ENCODE results near the gene TBPL1.
A peak's percentile ranks its signal among the peaks of the same experiment; 100 is the strongest.
"Not testable (repeated sequence)": the region's sequence is repeated elsewhere in the genome, so short reads cannot be mapped to it uniquely, and the experiment has no call there.

TBPL1 gene

GRCh38 chr6:133973109-133973971 lies 20.3 kb downstream of the TBPL1 start:
- peak; percentile 43 for DNase-seq

- no peak for DNase-seq
Measured at GRCh38 chr6:133977983-133978895, 25.2 kb downstream of the TBPL1 start.

GRCh38 chr6:133978896-133979240 lies 25.8 kb downstream of the TBPL1 start:
- DNase-seq = no peak

GRCh38 chr6:133979269-133979963 lies 26.4 kb downstream of the TBPL1 start:
- not testable (repeated sequence) for DNase-seq

DNA sequence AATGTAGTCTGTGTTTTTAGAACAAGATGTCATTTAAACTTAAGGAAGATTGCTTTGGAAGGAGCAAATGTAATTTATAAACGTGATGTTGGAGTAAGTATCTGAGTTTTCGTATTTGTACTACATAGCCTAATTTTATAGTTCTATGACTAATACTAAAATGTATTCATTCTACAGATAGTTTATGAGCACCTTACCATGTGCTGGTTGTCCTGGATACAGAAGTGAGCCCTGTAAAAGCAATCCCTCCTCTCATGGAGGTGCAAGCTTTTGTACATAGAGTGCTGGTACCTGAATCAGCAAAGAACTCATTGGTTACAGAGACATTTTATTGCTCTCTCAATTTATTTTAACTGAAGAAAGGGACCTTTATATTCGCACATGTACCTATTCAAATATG lies 27.1 kb downstream of the TBPL1 start:
- no peak for DNase-seq

DNA sequence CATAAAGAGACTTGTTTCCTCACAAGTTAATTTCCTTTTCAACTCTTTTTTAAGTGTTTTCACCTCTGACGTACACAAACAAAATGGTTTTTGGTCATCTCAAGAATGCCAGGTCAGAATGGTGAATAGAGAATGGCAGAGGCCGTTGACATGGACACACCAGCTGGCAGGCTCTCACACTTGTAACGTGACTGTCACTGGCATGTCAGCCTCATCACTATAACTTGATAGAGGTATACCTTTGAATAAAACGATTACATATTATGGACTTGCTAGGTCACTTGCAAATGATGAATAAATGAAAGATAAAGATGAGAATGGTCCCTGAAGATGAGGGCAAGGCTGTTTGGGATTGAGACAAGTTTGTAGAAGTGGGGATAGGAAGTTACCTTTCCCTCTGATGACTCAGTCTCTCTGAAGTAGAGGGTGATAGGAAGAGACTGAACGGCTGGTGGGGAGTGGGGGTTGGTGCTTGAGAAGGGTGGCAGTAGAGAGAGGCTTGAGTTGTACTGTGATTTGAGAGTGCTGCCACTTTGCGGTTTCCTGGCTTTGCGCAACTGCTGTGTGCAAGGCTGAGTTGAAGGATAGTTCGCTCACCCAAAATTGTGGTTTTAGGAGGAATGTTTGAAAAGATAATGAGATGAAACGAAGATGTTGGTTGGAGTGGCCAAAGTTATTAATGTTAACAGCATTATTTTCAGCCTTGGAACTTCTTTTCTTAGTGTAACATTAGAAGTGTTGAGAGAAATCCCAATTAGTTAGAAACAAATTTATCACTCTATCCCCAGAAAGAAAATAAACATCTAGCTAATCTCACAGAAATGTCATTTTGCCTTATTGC lies 30.3 kb downstream of the TBPL1 start:
- DNase-seq = no peak

GRCh38 chr6:133985970-133986369 lies 32.9 kb downstream of the TBPL1 start:
- no peak for DNase-seq

DNA sequence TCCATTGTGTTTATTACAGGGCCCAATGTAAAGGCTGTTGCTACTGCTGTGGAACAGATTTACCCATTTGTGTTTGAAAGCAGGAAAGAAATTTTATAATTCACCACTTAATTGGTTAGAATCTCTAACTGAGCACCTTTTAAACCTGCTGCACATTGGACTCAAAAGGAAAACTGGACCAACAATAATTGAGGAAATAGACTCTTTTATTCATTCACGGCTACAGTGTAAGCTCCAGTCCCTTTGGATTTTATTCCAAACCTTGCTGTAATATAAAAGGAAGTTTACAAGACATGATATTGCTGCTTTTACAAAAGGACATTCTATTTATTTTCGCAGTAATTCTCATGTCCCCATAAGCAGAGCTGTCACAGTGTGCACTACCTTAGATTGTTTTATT lies 33.9 kb downstream of the TBPL1 start:
- no peak for DNase-seq

DNA sequence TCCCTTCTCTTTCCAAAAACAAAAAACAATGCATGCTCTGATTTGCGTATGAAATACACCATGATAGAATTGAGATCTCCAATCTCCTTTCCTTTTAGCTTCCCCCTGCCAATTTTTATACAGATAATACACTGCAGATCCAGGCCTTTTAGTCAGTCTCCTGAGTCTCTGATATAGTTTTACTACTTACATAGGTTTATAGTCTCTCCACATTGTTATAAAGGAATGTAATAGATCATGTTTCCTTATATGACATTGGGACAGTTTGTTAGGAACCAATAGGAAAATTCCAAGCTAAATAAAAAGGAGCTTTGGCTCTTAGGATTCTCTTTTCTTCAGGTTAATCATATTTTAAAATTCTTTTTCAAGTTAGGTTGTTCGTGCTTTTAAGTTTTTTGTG lies 36.5 kb downstream of the TBPL1 start:
- DNase-seq = no peak

DNA sequence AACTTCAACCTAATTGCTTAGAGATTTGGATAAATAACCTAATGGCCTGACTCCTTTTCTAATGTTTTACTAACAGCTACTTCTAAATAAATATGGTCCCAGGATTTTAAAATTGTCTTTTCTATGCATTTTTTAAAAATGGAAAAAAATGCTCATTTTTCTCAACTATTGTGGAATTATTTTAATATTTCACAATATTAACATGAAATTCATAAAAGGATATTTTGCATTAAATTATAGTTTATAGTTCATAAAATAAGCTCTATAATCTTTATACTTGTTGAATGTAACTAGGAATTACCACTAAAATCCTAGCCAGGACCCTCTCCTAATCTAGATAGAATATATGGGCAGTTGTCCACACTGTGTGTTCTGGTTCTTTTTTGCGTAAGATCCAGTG lies 37.3 kb downstream of the TBPL1 start:
- DNase-seq = no peak

- no peak for DNase-seq
Measured at GRCh38 chr6:133991096-133991593, 38.1 kb downstream of the TBPL1 start.

DNA sequence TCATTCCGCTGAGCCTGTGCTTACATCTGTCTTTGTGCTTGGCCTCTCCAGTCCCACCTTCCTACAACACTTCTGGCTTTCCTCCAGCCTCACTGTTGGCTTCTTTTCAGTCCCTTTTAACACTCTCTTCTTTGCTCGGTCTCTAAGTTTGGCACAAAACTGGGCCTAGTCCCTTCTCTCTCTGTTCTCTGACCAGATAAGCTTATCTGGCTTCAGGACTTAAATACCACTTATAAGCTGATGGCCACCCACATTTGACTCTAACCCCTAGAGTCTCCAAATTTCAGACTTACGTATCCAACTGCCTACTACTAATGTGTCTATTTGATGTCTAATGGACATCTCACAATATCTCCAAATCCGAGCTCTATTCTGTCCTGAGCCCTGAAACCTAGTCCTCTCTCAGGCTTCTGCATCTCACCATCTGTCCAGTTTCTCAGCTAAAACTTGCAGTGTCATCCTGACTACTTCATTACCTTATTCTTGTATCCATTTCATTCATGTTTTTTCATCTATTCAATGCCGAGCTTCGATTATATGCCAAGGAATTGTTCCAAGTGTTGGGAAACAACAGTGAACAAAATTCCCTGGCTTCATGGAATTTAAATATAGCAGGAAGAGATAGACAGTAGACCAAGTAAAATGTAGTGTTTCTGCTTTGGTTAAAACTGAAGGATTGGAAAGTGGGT lies 40.1 kb downstream of the TBPL1 start:
- DNase-seq = no peak

DNA sequence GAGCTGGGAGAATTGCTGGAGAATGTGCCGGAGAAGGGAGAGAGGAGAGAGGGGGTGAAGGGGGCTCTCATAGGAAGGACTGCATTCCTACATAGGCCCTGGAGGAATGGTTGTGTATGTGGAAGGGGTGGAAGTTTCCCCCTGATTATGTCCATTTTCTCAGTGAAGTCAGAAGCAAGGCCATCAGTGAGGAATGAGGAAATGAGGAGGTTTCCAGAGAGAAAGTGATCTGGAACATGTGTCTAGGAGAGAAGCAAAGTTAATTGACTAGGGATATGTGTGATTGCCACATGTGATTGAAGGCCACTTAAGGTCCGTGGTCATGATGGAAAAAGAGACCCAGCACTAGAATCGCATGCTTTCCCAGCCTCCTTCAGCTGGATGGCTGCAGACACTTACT lies 42.3 kb downstream of the TBPL1 start:
- no peak for DNase-seq

DNA sequence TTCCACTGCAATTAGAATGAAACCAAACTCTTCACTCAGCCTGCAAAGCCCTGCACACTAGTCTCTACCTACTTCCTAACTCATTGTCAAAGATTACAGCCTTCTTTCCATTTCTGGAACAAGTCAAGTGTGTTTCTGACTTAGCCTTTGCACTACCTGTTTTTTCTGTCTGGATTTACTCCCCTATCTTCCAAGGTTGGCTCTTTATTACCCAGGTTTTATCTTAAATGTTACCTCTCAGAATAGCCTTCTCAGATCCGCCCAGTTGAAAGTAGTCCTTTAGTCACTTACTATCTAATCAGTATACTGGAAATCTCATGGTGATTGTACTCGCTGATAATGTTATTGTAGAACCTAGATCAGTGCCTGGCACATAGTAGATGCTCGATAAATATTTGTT lies 42.7 kb downstream of the TBPL1 start:
- DNase-seq = no peak

- no peak for DNase-seq
Measured at GRCh38 chr6:133997267-133997666, 44.2 kb downstream of the TBPL1 start.

GRCh38 chr6:133999305-133999704 lies 46.3 kb downstream of the TBPL1 start:
- no peak for DNase-seq

GRCh38 chr6:134000443-134000842 lies 47.4 kb downstream of the TBPL1 start:
- no peak for DNase-seq

- no peak for DNase-seq
Measured at GRCh38 chr6:134002821-134003220, 49.8 kb downstream of the TBPL1 start.

GRCh38 chr6:134003542-134003951 lies 50.5 kb downstream of the TBPL1 start:
- peak; percentile 88 for DNase-seq

DNA sequence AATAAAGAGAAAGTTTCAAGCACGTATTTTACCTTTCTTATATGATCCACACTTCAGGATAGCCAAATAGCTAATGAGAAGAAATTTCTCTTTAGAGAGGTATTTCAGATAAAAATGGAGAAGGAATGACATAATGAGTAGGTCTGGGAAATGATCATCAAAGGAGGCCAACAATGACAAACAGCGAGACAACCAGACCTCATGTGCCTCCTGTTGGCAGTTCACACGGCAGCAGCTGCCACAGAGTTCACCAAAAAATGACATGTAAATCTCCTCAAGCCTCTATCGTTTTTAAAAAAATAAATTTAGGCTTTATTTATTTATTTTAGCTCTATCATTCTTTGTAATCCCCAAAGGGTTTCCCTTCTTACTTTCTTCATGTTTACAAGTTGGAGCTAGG lies 51.7 kb downstream of the TBPL1 start:
- peak; percentile 18 for DNase-seq

DNA sequence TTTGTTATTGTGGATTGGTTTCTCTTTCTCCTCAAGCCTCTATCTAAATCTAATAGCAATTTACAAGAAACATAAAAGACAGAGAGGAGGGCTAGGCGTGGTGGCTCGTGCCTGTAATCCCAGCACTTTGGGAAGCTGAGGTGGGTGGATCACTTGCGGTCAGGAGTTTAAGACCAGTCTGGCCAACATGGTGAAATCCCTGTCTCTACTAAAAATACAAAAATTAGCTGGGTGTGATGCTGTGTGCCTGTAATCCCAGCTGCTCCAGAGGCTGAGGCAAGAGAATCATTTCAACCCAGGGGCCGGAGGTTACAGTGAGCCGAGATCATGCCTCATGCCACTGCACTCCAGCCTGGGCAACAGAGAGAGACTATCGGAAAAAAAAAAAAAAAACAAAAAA lies 52.8 kb downstream of the TBPL1 start:
- DNase-seq = no peak

- peak; percentile 89 for DNase-seq
Measured at GRCh38 chr6:134007077-134007476, 54.1 kb downstream of the TBPL1 start.
